Activated gamma-delta T cell (primary cell): ENCODE results near the gene CCNG2.
"Not testable (repeated sequence)": the region's sequence is repeated elsewhere in the genome, so short reads cannot be mapped to it uniquely, and the experiment has no call there.

Source experiments
- DNase-seq: peaks from one replicate; lab custom pipeline; 2025; lab: John Stamatoyannopoulos, UW
- total RNA-seq, 2 donors: gene quantifications; one replicate each; lab custom pipeline; 2026; lab: John Stamatoyannopoulos, UW

Gene CCNG2, protein sequence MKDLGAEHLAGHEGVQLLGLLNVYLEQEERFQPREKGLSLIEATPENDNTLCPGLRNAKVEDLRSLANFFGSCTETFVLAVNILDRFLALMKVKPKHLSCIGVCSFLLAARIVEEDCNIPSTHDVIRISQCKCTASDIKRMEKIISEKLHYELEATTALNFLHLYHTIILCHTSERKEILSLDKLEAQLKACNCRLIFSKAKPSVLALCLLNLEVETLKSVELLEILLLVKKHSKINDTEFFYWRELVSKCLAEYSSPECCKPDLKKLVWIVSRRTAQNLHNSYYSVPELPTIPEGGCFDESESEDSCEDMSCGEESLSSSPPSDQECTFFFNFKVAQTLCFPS
- total RNA-seq: 35.8 to 49.4 reads per million in 2 donors

DNA sequence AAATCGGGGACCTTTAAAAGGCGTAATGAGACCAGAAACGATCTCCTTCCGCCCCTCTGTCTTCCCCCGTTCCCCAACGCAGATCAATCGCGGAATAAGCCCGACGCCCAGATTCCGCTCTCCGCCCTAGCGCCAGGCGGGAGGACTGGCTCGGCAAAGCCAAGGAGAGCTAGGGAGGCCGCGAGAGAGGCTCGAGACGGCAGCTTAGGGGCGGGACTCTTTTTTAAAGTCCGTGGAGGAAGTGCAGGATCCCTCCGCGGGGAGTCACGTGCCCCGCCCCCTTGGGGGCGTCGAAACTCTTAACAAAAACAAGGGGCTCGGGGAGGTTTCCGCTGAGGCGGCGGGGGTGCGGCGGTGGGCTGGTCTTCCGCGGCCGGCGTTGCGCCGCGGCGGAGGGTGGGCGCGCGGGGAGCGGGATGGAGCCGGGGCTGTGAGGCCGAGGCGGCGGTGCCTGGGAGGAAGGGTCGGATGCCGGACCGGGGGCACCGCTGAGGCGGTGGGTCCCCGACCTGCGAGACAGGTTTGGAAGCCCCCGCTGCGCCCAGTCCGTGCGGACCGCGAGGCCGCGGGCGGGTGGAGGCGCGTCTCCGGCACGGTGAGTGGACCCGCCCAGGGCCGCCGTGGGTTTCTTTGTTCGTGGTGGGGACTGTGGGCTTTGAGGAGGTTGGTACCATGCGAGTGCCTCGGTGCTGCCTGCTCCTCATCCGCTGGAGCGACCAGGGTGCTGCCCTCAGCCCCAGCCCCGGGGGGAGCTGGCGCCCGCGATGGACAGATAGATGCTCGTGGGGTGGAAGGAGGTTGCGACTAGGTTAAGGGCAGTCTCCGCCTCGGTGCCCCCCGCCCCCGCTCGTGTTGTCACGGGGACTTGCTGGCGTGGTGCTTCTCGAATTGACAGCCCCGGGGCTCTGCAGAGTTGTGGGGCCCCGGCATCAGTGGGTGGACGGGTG is at the start of gene CCNG2:
Gene CCNG2 (plus strand): TSS at position 296 of the 947 bp plus-strand sequence. CDS start 1,326 bp downstream, outside the sequence.
- DNase-seq: peak; percentile 72

- no peak for DNase-seq
These were observed 46.3 kb upstream of the CCNG2 start for GRCh38 chr4:77110730-77111129.

GRCh38 chr4:77113069-77113468 is 43.9 kb upstream of the CCNG2 start:
- no peak for DNase-seq

DNA sequence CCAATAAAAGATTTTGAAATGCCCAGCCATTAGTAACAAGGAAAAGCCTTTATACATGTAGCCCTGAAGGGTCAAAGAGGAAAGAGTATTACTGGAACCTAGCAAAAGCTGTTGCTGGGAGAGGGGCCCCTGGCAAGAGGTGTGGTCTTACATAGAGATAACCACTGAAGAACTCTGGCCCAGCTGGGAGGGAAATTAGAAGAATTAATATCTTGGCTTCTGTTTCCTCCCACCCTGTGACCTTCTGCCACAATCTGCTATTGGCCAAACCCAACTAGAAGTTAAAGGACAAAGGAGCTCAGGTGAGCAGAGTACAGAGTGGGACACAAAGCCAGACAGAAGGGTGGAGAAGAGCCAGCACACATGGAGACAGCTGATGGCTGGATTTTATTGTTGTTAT is 39.3 kb upstream of the CCNG2 start:
- DNase-seq: no peak

DNA sequence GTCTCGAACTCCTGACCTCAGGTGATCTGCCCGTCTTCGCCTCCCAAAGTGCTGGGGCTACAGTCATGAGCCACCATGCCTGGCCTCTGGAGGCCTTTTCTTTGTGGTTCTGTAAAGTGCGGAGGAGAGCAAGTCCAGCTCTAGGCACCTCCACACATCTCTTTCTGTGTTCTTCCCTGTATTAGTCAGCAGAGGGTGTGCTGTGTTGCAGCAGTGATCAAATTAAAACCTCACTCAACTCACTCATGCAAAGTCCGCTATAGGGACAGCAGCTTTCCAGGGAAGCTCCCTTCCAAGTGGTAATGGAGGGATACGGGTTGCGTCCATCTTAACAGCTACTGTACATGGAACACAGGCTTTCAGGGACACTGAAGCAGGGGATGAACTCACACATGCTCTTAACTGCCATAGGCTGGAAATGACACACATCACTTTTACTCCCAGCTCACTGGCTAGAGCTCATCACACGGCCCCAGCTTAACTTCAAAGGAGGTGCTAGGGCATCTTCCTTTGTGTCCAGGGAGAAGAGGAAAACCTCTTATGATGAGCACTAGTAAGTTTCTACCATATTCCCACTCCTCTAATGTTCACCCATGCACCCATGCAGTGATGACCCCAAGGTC is 36.0 kb upstream of the CCNG2 start:
- DNase-seq: no peak

GRCh38 chr4:77121736-77122240 is 35.2 kb upstream of the CCNG2 start:
- no peak for DNase-seq

- DNase-seq: no peak
These were observed 34.4 kb upstream of the CCNG2 start for GRCh38 chr4:77122656-77123055.

DNA sequence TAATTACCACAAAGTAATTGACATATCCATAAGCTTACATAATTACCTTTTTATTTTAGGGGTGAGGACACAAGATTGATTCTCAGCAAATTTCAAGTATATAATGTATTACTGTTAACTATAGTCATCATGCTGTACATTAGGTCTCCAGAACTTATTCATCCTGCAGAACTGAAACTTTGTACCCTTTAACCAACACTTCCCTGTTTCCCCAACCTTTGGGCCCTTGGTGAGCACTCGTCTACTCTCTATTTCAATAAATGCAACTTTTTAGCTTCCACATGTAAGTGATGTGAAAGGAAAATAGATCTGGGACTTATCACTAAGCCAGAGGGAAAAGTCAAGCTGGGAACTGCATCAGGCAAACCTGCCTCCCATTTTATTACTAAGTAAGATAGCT is 33.6 kb upstream of the CCNG2 start:
- DNase-seq: no peak

DNA sequence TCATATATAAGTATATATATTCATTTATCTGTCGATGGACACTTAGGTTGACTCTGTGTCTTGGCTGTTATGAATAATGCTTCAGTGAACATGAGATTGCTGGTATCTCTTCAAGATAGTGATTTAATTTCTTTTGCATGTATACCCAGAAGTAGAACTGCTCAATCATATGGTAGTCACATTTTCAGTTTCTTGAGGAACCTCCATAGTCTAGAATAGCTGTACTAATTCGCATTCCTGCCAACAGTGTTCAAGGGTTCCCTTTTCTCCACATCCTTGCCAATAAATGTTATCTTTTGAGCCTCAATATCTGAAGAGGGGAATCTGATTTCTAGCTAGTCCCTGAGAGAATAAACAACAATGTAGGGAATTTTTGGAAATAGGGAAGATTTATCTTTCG is 32.4 kb upstream of the CCNG2 start:
- no peak for DNase-seq

DNA sequence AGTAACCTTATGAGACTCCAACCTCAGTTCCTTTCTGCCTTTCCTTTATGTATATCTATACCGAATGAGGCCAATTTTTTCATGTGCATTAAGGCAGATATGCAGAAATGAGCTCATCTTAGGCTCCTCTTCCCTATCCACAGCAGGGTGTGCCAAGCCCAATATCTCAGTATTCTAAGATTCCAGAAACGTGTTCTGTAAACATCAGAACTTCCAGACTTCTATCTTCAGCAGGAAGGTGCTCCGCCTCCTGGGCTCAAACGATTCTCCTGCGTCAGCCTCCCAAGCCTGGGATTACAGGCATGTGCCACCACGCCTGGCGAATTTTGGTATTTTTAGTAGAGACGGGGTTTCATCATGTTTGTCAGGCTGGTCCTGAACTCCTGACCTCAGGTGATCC is 31.0 kb upstream of the CCNG2 start:
- no peak for DNase-seq

DNA sequence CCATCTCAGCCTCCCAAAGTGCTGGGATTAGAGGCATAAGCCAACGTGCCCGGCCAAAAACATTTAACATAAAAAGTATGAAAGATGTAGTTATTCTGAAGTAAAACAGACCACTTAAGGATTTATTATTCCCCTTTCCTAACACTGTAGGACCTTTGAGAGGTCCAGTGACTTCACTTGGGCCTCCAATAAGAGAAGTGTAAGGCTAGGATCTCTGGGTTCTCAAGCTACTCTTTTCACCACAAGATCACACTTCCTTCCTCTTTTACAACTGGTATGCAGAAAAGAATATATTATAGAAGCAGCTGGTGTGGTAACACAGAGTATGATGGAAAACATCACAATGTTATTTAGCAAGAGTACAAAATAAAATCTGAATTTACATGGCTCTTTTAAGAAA is 30.2 kb upstream of the CCNG2 start:
- no peak for DNase-seq

DNA sequence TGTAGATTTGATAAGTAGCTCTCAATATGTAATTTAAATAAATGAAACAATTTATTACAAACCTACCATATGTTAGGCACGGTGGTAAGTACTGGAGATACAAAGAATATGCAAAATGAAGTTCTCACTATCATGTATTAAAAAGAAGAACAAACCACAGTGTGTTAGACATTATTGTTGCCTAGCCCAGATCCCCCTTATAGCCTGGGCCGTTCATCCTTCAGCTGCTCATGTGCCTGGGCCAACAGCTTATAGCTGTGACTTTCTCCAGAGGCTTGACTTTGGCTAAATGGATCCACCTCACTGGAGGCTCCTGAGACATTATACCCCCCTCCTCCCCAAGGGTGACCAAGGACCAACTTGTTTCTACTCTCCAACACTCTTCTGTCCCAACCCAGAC is 29.8 kb upstream of the CCNG2 start:
- DNase-seq: no peak

- no peak for DNase-seq
These were observed 29.0 kb upstream of the CCNG2 start for GRCh38 chr4:77127837-77128621.

DNA sequence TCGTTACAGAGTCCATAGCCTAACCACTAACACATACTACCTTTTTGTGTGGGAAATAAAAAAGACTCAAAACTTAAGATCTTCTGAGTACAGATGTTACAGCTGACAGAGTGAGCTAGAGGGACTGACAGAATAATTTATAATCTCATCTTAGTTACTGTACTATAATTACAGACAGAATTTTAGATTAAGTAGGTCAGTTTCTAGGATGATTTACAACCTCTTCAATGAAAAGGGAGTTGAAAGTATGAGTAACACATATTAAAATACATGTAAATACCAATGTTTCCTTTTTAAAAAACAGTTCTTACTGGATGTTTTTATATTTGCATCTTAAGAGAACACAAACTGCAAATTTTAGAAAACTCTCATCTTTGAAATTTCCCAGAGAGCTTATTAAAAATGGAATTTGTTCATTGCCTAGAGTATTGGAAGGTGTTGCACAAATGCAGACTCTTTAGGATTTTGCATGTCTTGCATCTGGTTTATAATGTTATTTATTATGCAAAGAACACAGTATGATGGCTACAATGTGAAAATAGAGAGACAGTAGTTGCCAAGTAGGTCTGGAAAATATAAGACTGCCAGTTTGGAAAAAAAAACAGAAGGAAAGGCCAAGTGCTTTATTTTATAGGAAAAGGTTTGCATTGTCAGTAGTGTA is 24.2 kb upstream of the CCNG2 start:
- DNase-seq: no peak

DNA sequence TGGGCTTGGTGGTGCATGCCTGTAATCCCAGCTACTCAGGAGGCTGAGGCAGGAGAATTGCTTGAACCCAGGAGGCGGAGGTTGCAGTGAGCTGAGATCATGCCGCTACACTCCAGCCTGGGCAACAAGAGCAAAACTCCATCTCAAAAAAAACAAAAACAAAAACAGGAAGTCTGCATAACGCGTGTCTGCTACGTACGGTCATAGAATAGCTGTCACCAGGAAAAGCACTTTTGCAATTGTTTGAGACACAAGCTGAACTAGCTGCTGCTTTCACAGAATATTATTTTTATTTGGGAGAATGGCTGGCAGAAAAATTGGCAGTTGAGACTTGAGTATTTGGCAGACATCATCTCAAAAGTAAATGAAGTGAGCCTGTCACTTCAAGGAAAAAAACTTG is 19.6 kb upstream of the CCNG2 start:
- DNase-seq: not testable (repeated sequence)

GRCh38 chr4:77141964-77142645 is 14.9 kb upstream of the CCNG2 start:
- no peak for DNase-seq

DNA sequence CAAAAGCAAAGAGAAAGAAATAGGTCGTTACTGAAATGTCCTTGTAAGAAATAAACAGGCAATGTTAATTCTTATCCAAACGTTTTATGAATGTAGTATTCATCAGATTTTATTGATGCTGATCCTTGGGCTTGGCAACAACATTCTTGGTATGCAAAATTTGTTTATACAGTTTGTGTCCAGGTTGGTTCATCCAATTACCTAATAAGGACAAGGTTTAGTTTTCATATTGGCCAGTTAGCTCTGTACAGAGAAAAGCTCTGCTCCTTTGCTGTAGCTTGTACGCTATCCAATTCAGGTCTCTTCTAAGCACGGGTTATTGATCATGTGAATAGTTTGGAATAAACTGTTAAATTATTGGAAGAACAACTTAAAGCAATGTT is 14.4 kb upstream of the CCNG2 start:
- no peak for DNase-seq

DNA sequence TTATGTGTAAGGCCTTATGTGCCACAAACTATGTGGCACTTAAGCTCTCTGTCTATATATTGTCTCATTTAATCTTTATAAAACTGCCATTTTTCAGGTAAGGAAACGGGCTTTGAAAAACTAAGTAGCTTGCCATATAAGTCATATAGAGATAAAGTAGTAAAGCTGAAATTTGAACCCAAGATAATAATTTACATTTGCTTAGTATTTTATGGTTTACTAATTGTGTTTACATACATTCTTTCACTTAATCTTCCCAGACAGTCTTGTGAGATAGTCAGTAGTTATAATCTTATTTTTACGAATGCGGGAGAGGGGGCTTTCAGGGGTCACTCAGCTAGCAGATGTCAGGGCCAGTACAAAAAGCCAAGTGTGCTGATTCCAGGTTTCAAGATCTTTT is 13.9 kb upstream of the CCNG2 start:
- DNase-seq: no peak

- DNase-seq: no peak
These were observed 11.2 kb upstream of the CCNG2 start for GRCh38 chr4:77145842-77146185.
